OCI-LY3 (cell line): ENCODE measurements around the gene CMKLR1.

Experiments used
- H2AFZ ChIP-seq: fragments of 200-600, 300-600 bp; shearing (Covaris generic); 2 replicates; pipeline ENCODE4 v1.6.0; 2014; ENCODE audit warnings: antibody characterized with exemption, low read depth, low read length
- H3K27ac ChIP-seq: fragments of 200-600, 300-600 bp; sonication (generic); 2 replicates; pipeline ENCODE4 v1.5.1; 2014; ENCODE audit warnings: mild to moderate bottlenecking, low read length, moderate library complexity, mixed read lengths
- H3K27me3 ChIP-seq: fragments of 200-600, 300-600 bp; sonication (generic); 2 replicates; pipeline ENCODE4 v1.6.1; 2014; ENCODE audit warnings: low read depth, low read length, mixed read lengths
- H3K36me3 ChIP-seq: fragments of 200-600, 300-600 bp; sonication (generic); replicated peaks from 2 replicates; pipeline ENCODE3; 2014; ENCODE audit warnings: low read depth, low read length, mixed read lengths
- H3K4me1 ChIP-seq: fragments of 300-600, 200-600 bp; sonication (generic); 2 replicates; pipeline ENCODE4 v1.6.1; 2014; ENCODE audit warnings: low read length, mixed read lengths
- H3K4me2 ChIP-seq: fragments of 200-600, 300-600 bp; sonication (generic); 2 replicates; pipeline ENCODE4 v1.6.1; 2014; ENCODE audit warnings: low read length, mixed read lengths
- H3K4me3 ChIP-seq: fragments of 300-600, 200-600 bp; sonication (generic); 2 replicates; pipeline ENCODE4 v1.5.1; 2014; ENCODE audit warnings: antibody characterized with exemption, mild to moderate bottlenecking, low read length, moderate library complexity
- H3K79me2 ChIP-seq: fragments of 300-600, 200-600 bp; shearing (Covaris generic); 2 replicates; pipeline ENCODE4 v1.6.1; 2014; ENCODE audit warnings: mild to moderate bottlenecking, low read length, mixed read lengths
- H3K9ac ChIP-seq: fragments of 300-600, 200-600 bp; shearing (Covaris generic); 2 replicates; pipeline ENCODE4 v1.6.0; 2014; ENCODE audit warnings: mild to moderate bottlenecking, low read length, moderate library complexity
- H3K9me3 ChIP-seq: fragments of 200-600, 300-600 bp; shearing (Covaris generic); 2 replicates; pipeline ENCODE4 v1.6.1; 2014; ENCODE audit warnings: low read length, mixed read lengths; ENCODE audit not compliant: insufficient read depth
- H4K20me1 ChIP-seq: fragments of 200-600, 300-600 bp; sonication (generic); 2 replicates; pipeline ENCODE4 v1.6.1; 2016; ENCODE audit warnings: low read length, mixed read lengths; ENCODE audit not compliant: insufficient read depth
- EZH2phosphoT487 ChIP-seq: fragments of 200-600 bp; shearing (Covaris generic); IDR thresholded peaks from 2 replicates; pipeline ENCODE4 v1.6.1; 2018; ENCODE audit warnings: antibody characterized with exemption, mixed run types, low read depth
- TF ChIP-seq, protein P1 (sequence below): fragments of 200-600, 300-600 bp; sonication (generic); IDR thresholded peaks from 2 replicates; pipeline ENCODE4 v1.5.1; 2014; ENCODE audit warnings: antibody characterized with exemption, low read length, low read depth

Gene CMKLR1

GRCh38 chr12:108352591-108352990 lies 13.5 kb upstream of the CMKLR1 start:
- H3K4me3 ChIP-seq: no peak overlapping the region
- no peaks in the 10 kb centered on the region for H3K79me2 ChIP-seq
- no peak overlapping the region for H3K9ac ChIP-seq
- H3K4me2 ChIP-seq: no peak overlapping the region
- H3K27ac ChIP-seq: no peak overlapping the region
- H2AFZ ChIP-seq: no peak overlapping the region
- no peaks in the 10 kb centered on the region for H3K36me3 ChIP-seq
- no peak for TF ChIP-seq EZH2phosphoT487
- TF ChIP-seq, protein P1, sequence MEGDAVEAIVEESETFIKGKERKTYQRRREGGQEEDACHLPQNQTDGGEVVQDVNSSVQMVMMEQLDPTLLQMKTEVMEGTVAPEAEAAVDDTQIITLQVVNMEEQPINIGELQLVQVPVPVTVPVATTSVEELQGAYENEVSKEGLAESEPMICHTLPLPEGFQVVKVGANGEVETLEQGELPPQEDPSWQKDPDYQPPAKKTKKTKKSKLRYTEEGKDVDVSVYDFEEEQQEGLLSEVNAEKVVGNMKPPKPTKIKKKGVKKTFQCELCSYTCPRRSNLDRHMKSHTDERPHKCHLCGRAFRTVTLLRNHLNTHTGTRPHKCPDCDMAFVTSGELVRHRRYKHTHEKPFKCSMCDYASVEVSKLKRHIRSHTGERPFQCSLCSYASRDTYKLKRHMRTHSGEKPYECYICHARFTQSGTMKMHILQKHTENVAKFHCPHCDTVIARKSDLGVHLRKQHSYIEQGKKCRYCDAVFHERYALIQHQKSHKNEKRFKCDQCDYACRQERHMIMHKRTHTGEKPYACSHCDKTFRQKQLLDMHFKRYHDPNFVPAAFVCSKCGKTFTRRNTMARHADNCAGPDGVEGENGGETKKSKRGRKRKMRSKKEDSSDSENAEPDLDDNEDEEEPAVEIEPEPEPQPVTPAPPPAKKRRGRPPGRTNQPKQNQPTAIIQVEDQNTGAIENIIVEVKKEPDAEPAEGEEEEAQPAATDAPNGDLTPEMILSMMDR: no peak
- H3K4me1 ChIP-seq: peaks cover 12% of the 10 kb centered on the region
- H4K20me1 ChIP-seq: no peaks in the 10 kb centered on the region; the same call in 1 of the 2 replicates
- no peaks in the 10 kb centered on the region for H3K9me3 ChIP-seq
- peaks cover 33% of the 10 kb centered on the region for H3K27me3 ChIP-seq

DNA sequence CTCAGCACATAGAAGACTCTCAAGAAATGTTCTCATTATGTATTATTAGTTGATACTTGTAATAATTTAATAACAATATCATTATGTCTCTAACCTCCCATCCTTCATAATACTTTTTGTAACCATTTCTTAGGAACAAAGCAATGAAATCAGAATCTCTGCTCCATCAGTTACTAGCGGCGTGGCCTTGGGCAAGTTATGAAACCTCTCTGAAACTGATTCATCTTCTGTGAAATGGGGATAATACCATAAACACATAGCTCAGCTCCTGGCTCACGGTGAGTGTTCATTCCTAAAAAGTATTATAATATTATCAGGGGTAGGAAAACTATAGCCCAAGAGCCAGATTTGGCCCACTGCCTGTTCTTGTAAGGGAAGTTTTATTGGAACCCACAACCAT lies 11.4 kb upstream of the CMKLR1 start:
- no peak overlapping the region for H3K9ac ChIP-seq
- no peak for TF ChIP-seq EZH2phosphoT487
- TF ChIP-seq, protein P1: no peak

DNA sequence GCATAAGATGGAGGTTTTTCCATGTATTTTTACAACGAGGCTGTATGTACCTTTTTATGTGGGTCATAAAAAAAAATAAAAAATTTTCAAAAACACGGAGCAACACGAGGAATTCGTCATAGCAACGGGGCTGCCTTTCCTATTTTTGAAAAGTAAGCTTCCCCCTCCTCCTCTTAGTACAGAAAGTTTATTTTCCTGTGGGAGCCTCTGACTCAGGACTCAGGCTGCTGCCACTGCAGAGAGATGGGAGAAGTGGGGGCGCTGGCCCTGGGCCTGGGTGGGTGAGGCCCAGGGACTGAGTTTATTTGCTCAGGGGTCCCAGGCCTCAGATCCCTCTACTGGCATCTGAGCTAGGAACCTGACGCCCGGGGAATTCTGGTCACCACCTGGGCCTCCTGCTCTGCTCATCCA lies 10.2 kb upstream of the CMKLR1 start:
- Histone ChIP-seq H3K4me1 (peaks cover 12% of the 10 kb centered on the region), H3K4me2 (no peak overlapping the region), H3K27me3 (peaks cover 36% of the 10 kb centered on the region), H2AFZ (no peak overlapping the region), H3K9ac (no peak overlapping the region), H4K20me1 (no peaks in the 10 kb centered on the region), H3K4me3 (no peak overlapping the region), H3K79me2 (no peaks in the 10 kb centered on the region), H3K27ac (no peak overlapping the region), H3K9me3 (no peaks in the 10 kb centered on the region), H3K36me3 (no peaks in the 10 kb centered on the region)
- TF ChIP-seq, protein P1: no peak
- no peak for TF ChIP-seq EZH2phosphoT487

More for the DNA sequence above, 11.4 kb upstream of the CMKLR1 start:
- Histone ChIP-seq H4K20me1 (no peaks in the 10 kb centered on the region), H3K9me3 (no peaks in the 10 kb centered on the region), H3K27ac (no peak overlapping the region), H3K4me2 (no peak overlapping the region), H3K79me2 (no peaks in the 10 kb centered on the region), H2AFZ (no peak overlapping the region), H3K4me3 (no peak overlapping the region), H3K36me3 (no peaks in the 10 kb centered on the region), H3K27me3 (peaks cover 32% of the 10 kb centered on the region), H3K4me1 (peaks cover 12% of the 10 kb centered on the region)

DNA sequence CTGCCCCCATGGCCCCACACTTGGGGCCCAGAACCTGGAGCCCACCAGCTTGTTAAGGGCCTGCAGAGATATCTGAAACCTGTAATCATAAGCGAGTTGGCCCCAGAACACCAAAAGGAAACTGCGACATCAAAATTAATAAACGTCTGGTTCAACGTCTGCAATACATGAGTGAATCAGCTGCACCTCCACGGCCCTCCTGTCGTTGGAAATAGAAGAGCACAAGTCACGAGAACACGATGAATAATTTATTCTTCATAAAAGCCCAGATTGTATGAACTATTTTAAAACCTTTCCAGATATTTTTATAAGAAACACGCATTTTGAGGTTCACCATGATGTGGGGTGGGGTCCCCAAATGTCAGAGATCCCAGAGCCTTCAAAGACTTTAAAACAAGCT lies 9.7 kb upstream of the CMKLR1 start:
- TF ChIP-seq EZH2phosphoT487: no peak
- TF ChIP-seq, protein P1: no peak
- Histone ChIP-seq H3K4me3 (no peak overlapping the region), H3K9ac (no peak overlapping the region), H3K4me2 (no peak overlapping the region), H3K27ac (no peak overlapping the region), H3K4me1 (peaks cover 12% of the 10 kb centered on the region), H2AFZ (no peak overlapping the region), H3K9me3 (no peaks in the 10 kb centered on the region), H3K36me3 (no peaks in the 10 kb centered on the region), H3K79me2 (no peaks in the 10 kb centered on the region), H4K20me1 (no peaks in the 10 kb centered on the region), H3K27me3 (peaks cover 34% of the 10 kb centered on the region)
